DOHH2 (cell line): Measurements from ENCODE around the gene SLC22A2.

Experiments
- CTCF ChIP-seq: fragments of 200-600 bp; sonication (generic); IDR thresholded peaks from one replicate; pipeline ENCODE4 v1.5.1; 2014; ENCODE audit warnings: antibody characterized with exemption, mild to moderate bottlenecking, low read depth, low read length; ENCODE audit not compliant: poor library complexity, severe bottlenecking
- EZH2phosphoT487 ChIP-seq: fragments of 200-600 bp; sonication (generic); IDR thresholded peaks from 2 replicates; pipeline ENCODE4 v1.6.1; 2017; ENCODE audit warnings: borderline replicate concordance, mild to moderate bottlenecking, antibody characterized with exemption, low read length, moderate library complexity, mixed read lengths

GRCh38 chr6:160240691-160241084 lies 17.9 kb downstream of the SLC22A2 start:
- TF ChIP-seq CTCF (no peak), EZH2phosphoT487 (no peak)
